GM18519 (cell line): ENCODE results near the gene NTN1.
"Not testable (repeated sequence)": the region's sequence is repeated elsewhere in the genome, so short reads cannot be mapped to it uniquely, and the experiment has no call there.

Experiments used
- ATAC-seq: cut with Tn5 transposase; IDR thresholded peaks from one replicate; pipeline ENCODE4 v1.9.1; 2021; ENCODE audit warnings: mild to moderate bottlenecking, moderate library complexity; ENCODE audit not compliant: unreplicated experiment, low FRiP score

NTN1 gene

GRCh38 chr17:9239793-9240658 lies 218.7 kb downstream of the NTN1 start:
- no peak for ATAC-seq

- no peak for ATAC-seq
Measured at GRCh38 chr17:9240659-9241370, 219.5 kb downstream of the NTN1 start.

DNA sequence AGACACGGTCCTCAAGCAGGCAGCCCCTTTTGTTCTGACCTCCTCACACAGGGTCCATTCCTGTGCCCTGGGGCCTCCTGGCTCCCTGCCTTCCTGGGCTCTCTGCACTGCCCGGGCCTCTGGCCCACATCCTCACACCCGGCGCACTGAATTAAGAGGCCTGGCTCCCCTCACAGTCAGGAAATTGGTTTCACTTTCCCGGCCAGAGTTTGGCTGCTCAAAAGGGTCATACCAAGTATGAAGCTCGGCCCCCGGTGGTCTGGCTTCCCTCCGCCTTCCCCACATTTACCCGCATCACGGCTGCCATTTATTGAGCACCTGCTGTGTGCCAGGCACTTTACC lies 220.0 kb downstream of the NTN1 start:
- no peak for ATAC-seq

- no peak for ATAC-seq
Measured at GRCh38 chr17:9241774-9242496, 220.6 kb downstream of the NTN1 start.

DNA sequence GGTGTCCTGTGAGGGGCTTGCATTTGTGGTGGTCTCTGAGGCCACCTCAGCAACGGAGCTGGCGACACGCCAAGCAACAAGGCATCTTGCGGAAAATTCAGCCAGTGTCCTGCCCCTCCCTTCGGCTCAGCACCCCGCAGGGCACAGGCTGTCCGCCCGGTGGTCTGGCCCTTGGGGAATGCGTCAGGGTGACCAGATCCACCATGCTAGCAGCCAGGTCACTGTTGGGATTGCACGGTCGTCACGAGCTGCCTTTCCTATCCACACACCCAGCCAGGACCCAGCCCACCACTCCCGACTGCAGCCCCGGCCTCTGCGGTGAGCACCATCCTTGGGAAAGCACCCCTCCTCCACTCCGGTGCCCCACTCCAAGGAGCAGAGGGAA lies 221.2 kb downstream of the NTN1 start:
- no peak for ATAC-seq

DNA sequence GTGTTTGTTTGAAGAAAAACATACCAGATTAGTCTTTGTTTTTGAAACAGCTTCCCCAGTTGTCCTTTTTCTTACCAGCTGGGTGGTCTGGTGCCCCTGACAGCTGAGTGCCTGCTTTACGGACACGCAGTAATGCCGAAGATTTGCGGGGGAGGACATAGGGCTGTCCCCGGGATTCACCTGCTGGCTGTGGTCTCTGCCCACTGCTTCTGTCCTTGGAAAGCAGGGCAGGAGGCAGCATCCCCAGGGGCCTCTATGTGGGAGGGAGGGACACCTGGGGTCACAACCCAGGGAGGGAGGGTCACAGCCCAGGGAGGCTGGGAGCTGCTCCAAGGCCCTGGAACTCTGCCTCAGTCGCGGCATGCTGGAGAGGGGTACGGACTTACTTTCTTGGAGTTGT lies 221.7 kb downstream of the NTN1 start:
- no peak for ATAC-seq

DNA sequence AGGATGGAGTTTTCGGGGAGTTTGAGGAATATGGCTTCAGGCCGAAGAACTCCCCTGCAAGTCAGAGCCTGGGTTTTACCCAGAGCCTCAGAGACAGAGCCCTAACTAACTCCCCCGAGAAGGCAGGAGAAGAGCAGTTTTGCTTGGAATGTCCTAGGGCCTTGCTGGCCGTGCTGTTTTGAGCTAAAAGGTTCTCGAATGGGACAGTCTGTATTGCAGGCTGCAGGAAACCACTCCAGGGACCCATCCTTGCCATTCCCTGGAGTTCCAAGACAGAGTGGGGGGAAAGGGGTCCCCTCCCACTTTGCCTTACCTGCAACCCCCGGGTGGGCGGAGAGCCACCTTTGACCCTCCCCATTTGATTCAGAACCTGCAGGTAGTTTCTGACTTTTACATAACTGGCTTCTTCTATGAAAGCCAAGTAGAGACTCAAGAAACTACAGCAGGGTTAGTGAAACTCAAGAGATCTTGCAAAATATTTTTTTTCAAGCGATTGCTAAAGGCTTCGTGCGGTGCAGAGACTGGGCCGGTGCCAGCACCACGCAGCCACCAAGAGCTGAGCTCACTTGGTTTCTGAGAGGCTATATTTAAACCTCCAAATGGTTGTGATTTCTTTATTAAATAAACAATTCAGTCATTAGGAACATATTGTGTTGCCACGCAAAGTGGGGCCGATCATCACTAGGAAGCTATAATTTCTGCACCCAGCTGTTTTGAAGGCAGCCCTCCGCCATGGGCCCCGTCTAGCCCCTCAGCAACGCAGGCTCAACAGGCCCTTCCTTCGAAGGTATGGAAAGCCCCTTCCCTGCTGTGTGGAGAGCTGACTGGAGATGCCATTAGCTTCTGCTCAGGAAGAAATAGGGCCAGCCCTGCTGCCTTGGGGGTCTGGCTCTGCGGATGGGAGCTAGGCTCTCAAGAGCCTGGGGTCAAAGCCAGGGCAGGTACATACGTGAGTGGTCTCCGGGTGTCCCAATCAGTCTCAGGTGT lies 223.0 kb downstream of the NTN1 start:
- no peak for ATAC-seq

DNA sequence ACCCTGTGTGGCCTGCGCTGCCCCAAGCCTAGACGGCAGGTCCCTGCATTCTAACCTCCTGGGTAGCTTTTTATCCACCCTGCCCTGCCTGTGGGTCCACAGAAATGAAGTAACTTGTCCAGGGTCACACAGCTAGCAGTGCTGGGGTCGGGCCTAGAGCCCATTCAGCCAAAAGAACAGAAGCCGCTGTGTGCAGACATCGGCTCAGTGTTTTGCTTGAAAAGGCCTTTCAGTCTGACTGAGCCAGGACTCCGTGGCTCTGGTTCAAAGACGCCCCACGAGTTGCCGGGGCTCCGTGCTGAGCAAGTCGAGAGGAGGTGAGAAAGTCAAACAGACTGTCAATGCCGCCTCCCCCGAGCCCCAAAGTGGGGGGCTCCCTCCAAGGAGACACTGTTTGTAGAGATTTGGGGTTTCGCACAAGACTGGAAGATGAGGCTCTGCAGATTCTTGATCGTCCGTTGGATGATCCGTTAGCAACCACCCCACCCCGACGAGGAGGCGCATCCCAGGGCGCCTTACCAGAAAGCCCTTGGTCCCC lies 226.2 kb downstream of the NTN1 start:
- ATAC-seq: no peak

DNA sequence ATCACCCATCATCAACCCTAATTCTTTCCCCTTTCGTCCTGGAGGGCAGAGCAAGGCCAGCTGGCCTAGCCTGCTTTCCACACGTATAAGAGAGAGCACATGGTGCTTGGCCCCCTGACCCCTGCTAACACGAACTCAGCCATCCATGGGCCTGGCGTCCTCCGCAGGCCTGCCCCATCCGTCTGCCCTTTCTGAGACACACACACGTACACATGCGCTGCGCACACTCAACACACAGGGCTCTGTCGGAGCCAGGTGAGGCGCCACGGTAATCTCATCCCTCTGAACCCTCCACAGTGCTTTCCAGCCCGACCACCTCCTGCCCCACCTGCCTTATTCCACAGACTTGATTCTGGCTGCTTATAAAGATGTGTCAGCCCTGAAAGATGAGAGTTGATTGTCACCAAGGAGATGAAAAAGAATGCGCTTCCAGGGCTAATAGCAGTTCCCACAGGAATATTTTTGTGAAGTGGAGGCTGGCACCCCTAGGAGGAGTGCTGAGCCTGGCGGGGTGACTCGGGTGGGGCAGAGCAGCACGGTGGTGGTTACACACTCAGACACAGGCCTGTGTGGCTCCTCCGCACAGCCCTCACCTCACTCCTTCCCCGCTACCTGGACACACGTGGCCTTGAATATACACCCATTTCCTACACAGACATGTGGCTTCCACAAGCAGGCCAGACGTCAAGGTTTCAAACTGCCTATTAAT lies 228.1 kb downstream of the NTN1 start:
- ATAC-seq: no peak

- no peak for ATAC-seq
Measured at GRCh38 chr17:9251273-9251672, 230.0 kb downstream of the NTN1 start.

DNA sequence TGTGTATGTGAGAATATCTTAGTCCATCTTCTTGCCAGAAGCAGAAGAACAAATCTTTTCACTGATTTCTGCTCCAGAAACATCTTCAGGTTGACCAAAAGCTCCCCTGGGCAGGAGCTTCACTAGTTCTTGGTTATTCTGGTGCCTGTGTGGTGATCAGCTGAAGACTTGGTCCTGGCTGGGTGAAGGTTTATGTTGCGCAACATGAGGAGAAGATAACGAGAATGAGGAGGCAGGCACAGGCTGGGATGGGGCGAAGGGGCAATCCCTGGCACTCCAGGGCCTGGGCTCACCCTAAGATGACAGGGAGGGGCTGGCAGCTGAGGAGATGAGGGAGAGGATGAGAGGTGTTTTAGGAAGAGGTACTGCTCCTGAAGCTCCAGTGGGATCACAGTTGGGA lies 232.0 kb downstream of the NTN1 start:
- no peak for ATAC-seq

GRCh38 chr17:9254841-9255240 lies 233.5 kb downstream of the NTN1 start:
- no peak for ATAC-seq

DNA sequence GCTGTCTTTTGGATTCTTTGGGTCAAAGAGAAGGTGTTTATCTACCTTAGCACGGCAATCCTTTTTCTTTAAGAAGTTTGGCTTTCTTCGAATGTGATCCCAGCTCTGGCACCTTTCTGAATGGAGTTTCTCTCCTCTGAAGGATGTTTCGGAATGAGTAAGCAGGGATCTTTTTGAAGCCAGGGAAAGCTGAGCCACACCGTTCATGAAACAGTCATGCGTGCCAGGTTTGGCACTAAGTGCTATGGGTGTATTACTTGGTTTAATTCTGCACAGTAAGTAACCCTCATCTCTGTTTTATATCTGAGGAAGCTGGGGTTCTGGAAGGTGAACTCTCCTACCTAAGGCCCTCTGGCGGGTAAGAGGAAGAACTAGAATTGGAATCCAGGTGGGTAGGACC lies 234.5 kb downstream of the NTN1 start:
- no peak for ATAC-seq

- no peak for ATAC-seq
Measured at GRCh38 chr17:9256361-9256750, 235.0 kb downstream of the NTN1 start.

DNA sequence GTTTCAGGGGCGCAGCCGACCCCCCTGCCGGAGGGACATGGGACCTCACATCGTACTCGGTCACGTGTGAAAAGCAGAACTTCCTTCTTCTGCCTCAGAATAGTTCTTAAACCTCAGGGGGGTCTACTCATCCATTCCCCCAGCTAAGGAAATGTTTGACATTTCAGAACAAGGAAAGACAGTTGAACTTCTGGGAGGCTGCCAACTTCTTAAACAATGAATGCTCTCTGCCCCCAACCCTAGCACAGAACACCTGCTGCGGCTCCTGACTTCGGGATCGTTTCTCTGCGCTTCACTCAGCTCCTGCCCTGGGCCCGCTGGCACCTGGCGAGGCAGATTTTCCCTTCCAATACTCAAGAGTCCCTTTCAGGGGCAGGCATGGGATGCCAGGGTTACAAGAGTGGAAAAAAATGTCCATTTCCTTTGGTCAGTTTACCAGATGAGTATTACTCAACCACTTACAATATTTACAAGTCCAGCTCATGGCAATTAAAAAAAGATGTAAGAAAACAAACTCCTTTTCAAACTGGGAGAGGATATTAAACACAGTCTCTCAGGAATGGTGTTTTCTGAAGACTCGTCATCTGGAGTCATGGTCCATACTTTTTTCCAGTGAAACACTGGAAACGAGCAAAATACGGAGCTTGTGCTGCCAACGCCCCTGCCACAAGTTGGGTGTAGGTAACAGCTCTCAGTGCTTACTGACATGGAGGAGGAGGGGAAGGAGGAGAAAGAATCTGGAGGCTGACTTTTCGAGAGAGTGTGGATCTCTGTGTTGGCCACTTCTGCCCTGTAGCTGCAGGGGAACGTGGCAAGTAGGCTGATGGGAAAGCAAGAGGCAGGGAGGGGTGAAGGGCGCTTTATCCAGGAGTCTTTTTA lies 235.7 kb downstream of the NTN1 start:
- ATAC-seq: no peak

GRCh38 chr17:9257630-9257965 lies 236.3 kb downstream of the NTN1 start:
- ATAC-seq: not testable (repeated sequence)

- no peak for ATAC-seq
Measured at GRCh38 chr17:9258115-9259015, 237.1 kb downstream of the NTN1 start.

GRCh38 chr17:9259419-9259818 lies 238.1 kb downstream of the NTN1 start:
- no peak for ATAC-seq
